ENCODE data around the gene KIF15.
A peak's percentile ranks its signal among the peaks of the same experiment; 100 is the strongest.
"Not testable (repeated sequence)": the region's sequence is repeated elsewhere in the genome, so short reads cannot be mapped to it uniquely, and the experiment has no call there.

Gene KIF15

GRCh38 chr3:44821206-44821605, 59.6 kb downstream of the KIF15 start:
- not testable (repeated sequence) for DNase-seq

- DNase-seq: no peak
Observed at GRCh38 chr3:44825264-44825925, 63.8 kb downstream of the KIF15 start.

GRCh38 chr3:44827196-44827595, 65.6 kb downstream of the KIF15 start:
- no peak for DNase-seq

DNA sequence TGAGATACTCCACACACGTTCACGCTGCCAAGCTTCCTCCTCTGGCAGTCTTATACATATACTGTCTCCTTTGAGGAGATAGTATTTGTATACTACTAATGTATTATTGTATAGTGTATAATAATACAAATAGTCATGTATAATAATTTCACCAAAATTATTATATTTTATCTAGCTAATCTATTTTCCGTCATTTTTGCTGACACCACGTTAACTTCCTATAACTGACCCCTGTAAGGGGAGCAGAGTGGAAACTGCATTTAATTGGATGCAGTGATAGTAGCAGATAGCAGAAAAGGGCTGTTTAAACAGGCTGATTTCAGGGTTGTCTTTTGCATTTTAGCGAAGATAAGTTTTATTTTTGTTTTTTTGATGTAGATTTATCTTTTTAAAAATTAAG, 69.6 kb downstream of the KIF15 start:
- DNase-seq: no peak

- no peak for DNase-seq
Observed at GRCh38 chr3:44832032-44832431, 70.4 kb downstream of the KIF15 start.

DNA sequence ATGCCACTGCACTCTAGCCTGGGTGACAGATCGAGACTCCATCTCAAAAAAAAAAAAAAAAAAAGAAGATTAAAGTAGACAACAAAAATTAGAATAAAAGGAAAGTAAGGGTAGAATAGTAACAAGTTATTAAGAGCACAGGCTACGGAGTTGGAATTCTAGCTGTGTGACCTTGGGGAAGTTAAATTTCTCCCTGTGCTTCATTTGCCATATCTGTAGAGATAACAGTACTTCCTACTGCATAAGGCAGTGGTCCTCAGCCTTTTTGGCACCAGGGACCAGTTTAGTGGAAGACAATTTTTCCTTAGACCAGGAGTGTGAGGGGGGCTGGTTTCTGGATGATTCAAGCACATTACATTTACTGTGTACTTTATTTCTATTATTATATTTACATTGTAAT, 71.4 kb downstream of the KIF15 start:
- DNase-seq: no peak

- DNase-seq: no peak
Observed at GRCh38 chr3:44833394-44833793, 71.8 kb downstream of the KIF15 start.

GRCh38 chr3:44835684-44836083, 74.1 kb downstream of the KIF15 start:
- no peak for DNase-seq

DNA sequence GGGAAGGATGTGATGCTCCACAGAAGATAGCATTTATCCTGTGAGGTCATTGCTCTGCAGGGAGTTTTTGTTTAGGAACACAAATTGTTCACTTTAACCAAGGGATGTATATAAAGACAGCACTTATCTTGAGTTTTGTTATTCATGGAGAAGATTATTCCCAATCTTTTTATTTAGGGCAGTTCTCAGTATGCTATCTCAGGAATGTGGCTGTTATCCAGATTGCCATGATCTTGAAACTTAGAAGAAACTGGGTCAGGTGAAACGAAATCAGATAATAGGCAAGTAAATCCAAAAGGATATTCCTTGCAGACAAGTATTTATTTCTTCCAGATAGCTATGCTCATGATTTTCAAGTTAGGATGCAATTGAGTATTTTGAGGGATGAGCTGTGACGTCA, 80.8 kb downstream of the KIF15 start:
- no peak for DNase-seq

DNA sequence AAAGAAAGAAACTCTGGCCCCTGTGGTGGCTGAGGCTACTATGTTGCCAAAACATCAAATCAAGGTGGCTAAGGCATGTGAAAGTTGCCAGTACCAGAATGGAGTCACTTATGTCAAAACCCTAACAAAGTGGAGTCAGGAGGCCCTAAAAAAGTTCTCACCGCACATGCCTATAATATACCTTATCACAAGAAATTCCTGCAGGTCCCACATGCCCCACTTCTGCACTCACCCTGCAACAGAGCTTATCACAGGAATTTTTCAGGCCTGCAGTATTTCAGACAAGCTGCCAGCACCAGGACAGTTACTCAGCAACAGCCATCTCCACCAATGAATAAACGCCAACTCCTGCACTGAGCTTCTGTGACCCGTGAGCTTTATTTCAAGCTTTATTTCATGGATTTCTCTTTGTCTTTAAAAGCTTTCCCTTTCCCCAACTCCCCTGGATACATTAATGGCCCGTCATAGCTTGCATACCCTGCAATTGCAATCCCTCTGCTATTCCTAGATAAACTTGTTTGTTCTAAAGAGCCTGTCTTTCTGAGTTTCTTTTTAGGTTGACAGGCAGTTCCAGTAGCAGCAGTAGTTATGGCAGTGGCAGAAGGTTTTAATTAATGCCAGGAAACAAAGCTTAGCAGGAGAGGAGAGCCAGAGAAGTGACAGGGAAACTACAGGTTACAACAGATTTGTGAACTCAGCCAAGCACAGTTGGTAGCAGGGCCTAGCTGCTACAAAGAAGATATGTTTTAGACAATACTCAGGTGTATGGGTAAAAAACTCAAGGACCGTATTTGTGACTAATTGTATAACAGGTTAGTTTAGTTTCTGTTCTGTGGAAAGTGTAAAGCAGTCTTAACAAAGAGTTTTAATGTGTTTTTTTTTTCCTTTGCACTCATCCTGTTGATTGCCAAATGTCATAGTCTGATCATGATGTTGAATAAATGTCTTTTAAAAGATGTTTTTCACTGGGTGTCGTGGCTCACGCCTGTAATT, 84.2 kb downstream of the KIF15 start:
- no peak for DNase-seq

DNA sequence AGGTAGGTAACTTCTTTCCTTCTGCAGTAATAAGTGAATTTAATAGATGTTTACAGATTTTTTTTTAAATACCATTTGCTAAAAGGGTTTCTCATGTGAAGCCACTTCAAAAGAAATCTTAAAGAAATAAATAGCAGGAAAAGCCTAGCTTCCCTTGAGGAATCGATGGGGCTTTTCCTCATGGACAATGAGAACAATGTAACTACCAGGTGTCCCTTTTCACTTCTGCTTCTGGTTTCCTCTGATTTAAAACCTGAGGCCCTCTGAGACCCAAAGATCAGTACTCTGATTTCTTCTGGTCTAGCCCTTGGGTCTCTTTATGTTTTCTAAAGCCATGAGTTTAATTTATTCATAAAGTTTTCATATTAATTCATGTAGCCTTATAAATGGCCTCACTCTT, 87.0 kb downstream of the KIF15 start:
- no peak for DNase-seq

DNA sequence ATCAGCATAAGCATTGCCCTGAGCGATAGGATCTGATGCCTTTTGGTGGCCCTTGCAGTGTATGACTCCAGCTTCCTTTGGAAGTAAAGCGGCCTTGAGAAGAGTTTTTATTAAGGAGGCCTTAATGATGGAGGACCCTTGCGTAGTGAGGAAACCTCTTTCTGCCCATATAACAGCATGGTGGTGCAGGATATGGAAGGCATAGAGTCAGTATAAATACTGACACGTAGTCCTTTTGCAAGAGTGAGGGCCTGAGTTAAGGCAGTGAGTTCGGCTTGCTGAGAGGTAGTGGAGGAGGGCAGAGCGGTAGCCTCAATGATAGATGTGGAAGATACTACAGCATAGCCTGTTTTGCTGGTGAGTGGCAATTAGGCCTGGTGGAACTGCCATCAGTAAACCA, 95.1 kb downstream of the KIF15 start:
- not testable (repeated sequence) for DNase-seq

GRCh38 chr3:44860117-44860516, 98.5 kb downstream of the KIF15 start:
- DNase-seq: no peak

DNA sequence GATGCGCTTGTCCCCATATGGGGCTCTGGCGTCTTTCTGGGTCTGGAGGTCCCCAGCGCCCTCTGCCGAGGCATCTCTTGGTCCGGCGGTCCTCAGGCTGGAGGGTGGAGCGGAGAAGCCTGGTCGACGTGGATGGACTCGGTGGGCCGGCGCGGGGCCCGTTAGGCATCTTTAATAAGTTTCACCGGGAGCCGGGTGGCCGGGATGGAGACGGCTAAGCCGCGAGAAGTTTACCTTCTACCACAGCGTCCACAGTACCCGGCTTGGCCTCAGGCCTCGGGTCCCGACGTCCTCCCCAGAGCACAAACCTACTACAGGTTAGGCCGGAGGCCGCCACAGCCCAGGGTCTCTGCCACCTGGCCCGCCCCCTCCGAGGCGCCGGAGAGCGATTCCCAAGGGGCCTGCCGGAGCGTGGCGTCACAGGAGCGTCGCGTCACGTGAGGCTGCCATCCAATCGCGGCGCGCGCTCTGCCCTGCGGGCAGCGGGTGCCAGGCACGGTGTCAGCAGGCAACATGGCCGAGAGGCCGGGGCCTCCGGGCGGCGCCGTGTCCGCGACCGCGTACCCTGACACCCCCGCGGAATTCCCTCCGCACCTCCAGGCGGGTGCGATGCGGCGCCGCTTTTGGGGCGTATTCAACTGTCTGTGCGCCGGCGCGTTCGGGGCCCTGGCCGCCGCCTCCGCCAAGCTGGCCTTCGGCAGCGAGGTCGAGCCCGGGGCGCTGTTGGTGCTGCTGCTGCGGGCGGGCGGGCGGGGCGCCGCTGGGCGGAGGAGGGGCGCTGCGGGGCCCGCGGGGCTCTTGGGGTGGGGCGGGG, 100.0 kb downstream of the KIF15 start, which contains the start of gene TMEM42:
Gene TMEM42, plus strand, starts transcription at position 501 of the 814 bp plus-strand sequence. Its CDS starts 13 bp downstream, at position 514.
- DNase-seq: peak; percentile 93

- DNase-seq: peak; percentile 56
Observed at GRCh38 chr3:44862226-44862637, 100.6 kb downstream of the KIF15 start.

DNA sequence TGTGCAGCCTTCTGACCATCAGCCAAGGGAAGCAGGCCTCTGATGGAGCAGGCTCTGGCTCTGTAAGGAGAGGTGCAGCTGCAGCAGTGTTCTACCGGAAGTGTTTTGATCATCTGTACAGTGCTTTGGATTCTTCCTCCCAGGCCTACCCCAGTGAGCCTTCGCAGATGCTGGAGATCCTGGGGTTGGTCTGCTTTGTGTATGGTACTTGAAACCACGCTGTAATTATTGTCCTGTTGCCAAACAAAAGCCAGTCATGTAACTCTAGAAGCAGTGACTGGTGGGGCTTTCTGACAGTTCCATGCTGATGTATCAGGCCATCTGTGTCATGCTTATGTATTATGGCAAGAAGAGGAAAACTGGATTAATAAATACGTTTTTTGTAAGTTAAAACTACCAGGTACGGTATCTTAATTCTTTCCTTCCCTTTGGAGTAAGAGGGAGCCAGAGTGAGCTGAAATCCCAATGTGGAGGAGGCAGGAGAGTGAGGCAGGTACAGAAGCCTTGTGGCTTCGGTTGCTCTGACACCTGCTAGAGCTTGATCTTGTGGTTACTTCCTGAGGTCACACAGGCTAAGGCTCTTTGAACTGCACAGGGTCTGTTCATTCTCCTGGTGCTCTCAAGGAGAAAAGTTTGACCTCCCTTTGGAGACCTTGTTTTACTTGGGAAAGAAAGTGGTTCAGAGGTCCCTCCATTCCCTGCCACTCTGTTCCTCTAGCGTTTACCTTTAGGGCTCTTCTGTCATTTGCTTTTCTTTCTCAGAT, 103.9 kb downstream of the KIF15 start:
- DNase-seq: no peak

GRCh38 chr3:44867421-44868111, 106.0 kb downstream of the KIF15 start:
- DNase-seq: no peak

GRCh38 chr3:44870375-44871061, 108.9 kb downstream of the KIF15 start:
- no peak for DNase-seq

- no peak for DNase-seq
Observed at GRCh38 chr3:44874308-44874707, 112.7 kb downstream of the KIF15 start, which contains the start of gene TGM4. Gene TGM4 (plus strand): TSS chr3:44874608. CDS start chr3:44874679, 71 bp downstream.

DNA sequence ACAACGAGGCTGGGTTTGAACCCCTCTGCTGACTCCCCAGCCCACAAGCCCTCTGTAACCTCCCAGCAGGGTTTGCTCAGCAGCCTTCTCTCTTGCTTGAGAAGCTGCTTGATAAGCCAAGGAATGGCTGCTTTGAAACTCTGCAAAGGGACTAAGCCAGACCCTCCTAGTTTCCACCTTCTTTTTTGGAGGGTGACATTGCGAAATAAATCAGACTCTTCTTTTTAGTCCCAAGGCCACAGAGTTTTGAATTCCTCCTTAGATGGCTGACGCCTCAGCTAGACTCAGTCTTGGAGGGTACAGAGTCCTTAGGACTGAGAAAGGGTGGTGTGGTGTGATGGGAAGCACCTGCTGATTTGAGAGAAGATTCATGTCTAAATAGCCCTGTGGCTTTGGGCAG, 114.0 kb downstream of the KIF15 start:
- DNase-seq: no peak

DNA sequence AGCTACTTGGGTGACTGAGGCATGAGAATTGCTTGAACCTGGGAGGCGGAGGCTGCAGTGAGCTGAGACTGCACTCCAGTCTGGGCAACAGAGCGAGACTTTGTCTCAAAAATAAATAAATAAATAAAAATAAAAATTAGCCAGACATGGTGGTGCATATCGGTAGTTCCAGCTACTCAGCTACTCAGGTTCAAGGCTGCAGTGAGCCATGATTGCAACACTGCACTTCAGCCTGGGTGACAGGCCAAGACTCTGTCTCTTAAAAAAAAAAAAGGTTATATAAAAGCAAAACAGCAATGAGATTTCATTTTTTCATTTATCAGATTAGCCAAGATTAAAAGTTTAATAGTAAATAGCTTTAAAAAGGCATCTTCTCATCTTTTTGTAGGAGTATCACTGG, 115.7 kb downstream of the KIF15 start:
- no peak for DNase-seq

Data from hematopoietic multipotent progenitor cell treated with erythropoietin and hydrocortisone succinate and interleukin-3 and kit ligand, for 6 days (in vitro differentiated cells).